ENCODE data around the gene RPLP1. TPM values are rescaled to one million over a fixed set of nuclear protein-coding genes. Genes with fewer than 3 reads are reported as not detected.

The RPLP1 gene
- total RNA-seq, 6 experiments from 2014 or later: 164 to 536 (median 471) TPM

GRCh38 chr15:69504352-69505040 lies 51.9 kb downstream of the RPLP1 start:
- no peak for ATAC-seq
- TF ChIP-seq POLR2A (IDR thresholded peaks at IDR 0.05): no peak
- TF ChIP-seq CTCF (IDR thresholded peaks at IDR 0.05): no peak
- H3K4me1 ChIP-seq: no peaks in the 10 kb centered on the region
- no peak overlapping the region for H3K27ac ChIP-seq
- no peaks in the 10 kb centered on the region for H3K27me3 ChIP-seq
- WGBS (ENCODE audit: insufficient coverage, low coverage, low lambda C conversion rate, missing lambda C conversion rate): 69% methylated on average over 3 of the region's 3 CpGs
- intact Hi-C loops (cut with DNase I): no loop called here
- no peak overlapping the region for H3K4me3 ChIP-seq
- DNase-seq: no peak
- H3K36me3 ChIP-seq: no peaks in the 10 kb centered on the region
- no peaks in the 10 kb centered on the region for H3K9me3 ChIP-seq

Small RNA genes lying within 50 kb of the gene (small RNA-seq; reads per million reads assigned to genes)
- 0 reads per million in 2 experiments for gene RF00012

Other genes starting within 250 kb of the RPLP1 start
- gene PAQR5, start 153.9 kb upstream of the RPLP1 start, total RNA-seq: 1 to 10 TPM in 3 of 6 experiments, under 1 TPM in 3; 0.28 to 3.0 (median 0.98) TPM
- gene KIF23, start 38.5 kb upstream of the RPLP1 start, total RNA-seq: 1 to 10 TPM in 4 of 6 experiments, under 1 TPM in 2; 0.09 to 2.2 (median 1.2) TPM